Measurements from ENCODE around the gene CRYGN. TPM values are rescaled to one million over a fixed set of nuclear protein-coding genes. Genes with fewer than 3 reads are reported as not detected.

The CRYGN gene
- total RNA-seq, 2 donors from 2014 or later = not detected

DNA sequence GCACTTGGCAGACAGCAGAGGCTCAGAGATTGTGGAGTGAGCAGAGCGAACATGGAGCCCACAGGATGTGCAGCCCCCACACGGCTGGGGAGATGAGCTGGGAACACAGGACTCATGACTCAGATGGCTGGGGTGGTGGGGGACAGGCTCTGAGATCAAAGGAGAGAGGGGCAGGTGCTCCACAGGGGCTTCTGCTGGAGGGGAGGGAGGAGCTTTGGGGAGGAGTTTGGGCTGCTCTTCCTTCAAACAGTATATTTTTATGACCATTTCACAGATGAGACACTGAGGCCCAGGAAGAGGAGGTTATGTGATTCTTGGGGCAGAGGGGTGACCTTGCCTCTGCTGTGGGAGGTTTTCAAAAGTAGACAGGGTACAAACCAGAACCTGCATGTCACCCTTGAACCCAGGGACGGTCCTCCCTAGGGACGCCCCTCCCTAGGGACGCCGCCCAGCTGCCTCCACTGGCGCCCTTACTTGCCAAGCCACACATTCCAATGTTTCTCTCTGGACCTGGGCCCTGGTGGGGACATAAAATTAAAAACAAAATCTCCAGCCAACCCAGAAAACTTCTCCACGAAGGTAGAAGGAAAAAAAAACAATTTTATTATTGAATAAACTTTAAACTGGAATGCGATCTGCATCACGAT is 981 bp upstream of the CRYGN start:
- Mint-ChIP-seq H3K4me1 (ENCODE audit: low read depth in 2 of 2) (peaks cover 3 to 9% of the 10 kb centered on the region in 2 donors), H3K4me3 (no peak overlapping the region), H3K9me3 (no peaks in the 10 kb centered on the region), H3K27ac (no peak overlapping the region), H3K36me3 (no peaks in the 10 kb centered on the region), H3K27me3 (peaks cover 16 to 21% of the 10 kb centered on the region in 2 donors)
- DNase-seq (ENCODE audit: low spot score) = peak; percentile 45
- ATAC-seq = no peak

DNA sequence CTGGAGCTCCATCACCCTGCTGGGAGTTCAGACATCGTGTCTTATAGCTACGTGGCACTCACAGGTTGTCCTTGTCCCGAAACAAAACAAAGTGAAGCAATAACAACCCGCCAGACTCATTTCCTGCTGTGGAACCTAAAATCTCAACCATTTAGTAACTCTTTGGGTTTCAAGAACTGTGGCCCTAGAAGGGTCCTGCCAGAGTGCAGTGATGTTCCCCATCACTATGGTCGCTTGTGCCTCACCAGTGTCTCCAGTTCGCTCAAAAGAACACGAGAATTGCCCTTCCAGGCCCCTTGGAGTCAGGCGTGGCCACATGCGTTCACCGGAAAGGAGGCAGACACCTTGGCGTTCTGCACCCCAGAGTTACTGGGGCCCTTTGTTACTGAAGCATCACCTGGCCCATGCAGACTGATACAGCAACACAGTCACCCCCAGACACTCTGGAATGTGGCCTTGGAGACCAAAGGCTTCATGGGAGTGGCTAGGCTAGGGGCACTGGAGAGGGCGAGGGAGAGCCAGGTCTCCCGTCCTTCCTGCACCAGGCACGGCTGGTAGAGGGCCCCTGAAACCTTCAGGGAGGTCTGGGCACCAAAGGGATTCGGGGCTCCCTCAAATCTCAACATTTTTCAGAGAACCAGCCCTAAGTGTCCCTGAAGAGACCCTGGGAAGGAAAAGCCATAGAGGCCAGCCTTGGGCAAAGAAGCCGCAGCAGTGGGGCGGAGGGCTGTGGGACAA is 908 bp downstream of the CRYGN start:
- H3K27ac Mint-ChIP-seq = no peak overlapping the region
- peaks cover 3 to 9% of the 10 kb centered on the region in 2 donors for H3K4me1 Mint-ChIP-seq (ENCODE audit: low read depth in 2 of 2)
- DNase-seq (ENCODE audit: low spot score) = no peak
- H3K36me3 Mint-ChIP-seq = no peaks in the 10 kb centered on the region
- H3K27me3 Mint-ChIP-seq = peaks cover 12 to 21% of the 10 kb centered on the region in 2 donors
- no peak for ATAC-seq
- H3K9me3 Mint-ChIP-seq = no peaks in the 10 kb centered on the region
- H3K4me3 Mint-ChIP-seq = no peak overlapping the region

DNA sequence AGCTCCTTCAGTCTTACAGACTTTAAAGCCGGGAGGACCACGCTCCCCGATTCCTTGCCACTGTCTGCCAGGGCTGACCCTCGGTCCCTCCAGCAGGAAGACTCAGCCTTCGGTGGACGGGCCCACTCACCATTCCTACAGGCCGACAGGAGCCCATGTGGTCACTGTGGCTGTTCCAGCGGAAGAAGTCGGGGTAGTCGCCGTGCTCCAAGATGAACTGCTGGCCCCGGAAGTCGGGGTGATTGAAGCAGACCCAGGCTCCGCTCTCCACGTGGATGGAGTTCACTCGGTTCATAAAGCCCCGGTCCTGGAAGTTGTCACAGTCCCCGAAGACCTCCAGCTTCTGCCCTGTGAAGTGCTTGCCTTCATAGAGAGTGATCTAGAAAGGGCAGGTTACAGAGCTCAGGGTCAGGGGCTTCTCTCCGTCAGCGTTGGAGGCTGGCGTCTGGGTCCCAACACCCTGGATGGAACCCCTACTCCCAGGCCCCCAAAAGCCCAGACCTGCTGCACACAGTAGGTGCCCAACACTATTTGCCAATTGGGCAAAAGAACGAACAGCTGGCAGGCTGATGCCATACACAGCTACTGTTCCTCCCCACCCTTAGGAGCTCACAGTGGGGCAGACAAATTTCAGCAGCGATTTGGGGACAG is 1.9 kb downstream of the CRYGN start:
- ATAC-seq = no peak
- Mint-ChIP-seq H3K27ac (no peak overlapping the region), H3K9me3 (no peaks in the 10 kb centered on the region), H3K4me1 (ENCODE audit: low read depth in 2 of 2) (peaks cover 3 to 9% of the 10 kb centered on the region in 2 donors), H3K27me3 (peaks cover 7 to 19% of the 10 kb centered on the region in 2 donors), H3K4me3 (no peak overlapping the region), H3K36me3 (no peaks in the 10 kb centered on the region)
- DNase-seq (ENCODE audit: low spot score) = no peak

DNA sequence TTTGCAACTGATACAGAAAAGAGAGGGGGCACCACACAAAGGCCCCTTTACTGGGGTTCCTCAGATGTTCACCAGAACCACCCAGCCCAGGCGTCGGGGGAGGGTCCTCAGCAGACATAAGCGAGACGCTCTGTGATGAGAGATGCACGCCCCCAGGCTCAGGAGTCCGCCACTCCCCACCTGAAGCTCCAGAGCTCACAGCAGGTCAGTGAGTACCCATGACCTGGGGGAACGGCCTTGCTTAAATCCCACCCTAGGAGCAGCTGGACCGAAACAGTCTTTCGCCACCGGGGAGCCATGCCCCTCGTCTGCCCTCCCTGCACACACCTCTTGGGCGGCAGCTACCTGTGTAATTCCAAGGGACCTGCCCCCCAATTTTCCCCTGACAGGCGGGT is 2.8 kb downstream of the CRYGN start:
- H3K4me1 Mint-ChIP-seq (ENCODE audit: low read depth in 2 of 2) = peaks cover 3 to 9% of the 10 kb centered on the region in 2 donors
- DNase-seq (ENCODE audit: low spot score) (peak; percentile 29), ATAC-seq (no peak)
- no peaks in the 10 kb centered on the region for H3K9me3 Mint-ChIP-seq
- no peaks in the 10 kb centered on the region for H3K36me3 Mint-ChIP-seq
- no peak overlapping the region for H3K27ac Mint-ChIP-seq
- no peak overlapping the region for H3K4me3 Mint-ChIP-seq
- H3K27me3 Mint-ChIP-seq = peaks cover 0 to 16% of the 10 kb centered on the region in 2 donors

DNA sequence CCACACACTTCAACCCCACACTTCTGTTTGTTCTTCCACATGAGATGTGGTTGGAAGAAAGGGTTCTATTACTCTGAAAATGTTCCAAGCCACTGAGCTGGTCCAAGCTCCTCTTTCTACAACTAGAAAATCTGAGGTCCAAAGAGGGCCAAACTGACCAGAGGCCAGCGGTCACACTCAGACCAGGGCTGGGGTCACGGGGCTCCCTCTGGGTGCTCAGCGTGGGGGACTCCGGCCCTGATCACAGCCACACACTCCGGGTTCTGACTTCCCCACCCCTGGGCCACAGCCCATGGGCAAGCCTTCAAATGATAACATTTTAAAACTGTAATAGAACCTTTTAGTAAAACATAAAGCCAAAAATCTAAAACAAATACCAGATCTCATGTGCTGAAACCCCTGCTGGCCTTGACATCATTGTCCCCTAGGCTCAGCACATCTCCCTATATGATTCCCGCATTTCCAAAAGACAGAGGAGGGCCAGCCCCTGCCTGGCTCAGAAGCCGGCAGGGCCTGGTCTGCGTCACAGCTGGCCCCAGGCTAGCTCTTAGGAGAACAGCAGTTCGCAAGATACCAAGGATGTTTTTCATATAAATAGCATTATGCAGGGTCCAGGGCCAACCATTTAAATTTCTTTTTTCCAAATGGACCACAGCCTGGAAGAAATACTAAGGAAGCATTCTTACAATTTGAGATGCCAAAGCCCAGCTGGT is 3.3 kb downstream of the CRYGN start:
- Mint-ChIP-seq H3K4me3 (no peak overlapping the region), H3K27ac (no peak overlapping the region), H3K4me1 (ENCODE audit: low read depth in 2 of 2) (peaks cover 0 to 4% of the 10 kb centered on the region in 2 donors), H3K9me3 (no peaks in the 10 kb centered on the region), H3K36me3 (no peaks in the 10 kb centered on the region), H3K27me3 (peaks cover 0 to 11% of the 10 kb centered on the region in 2 donors)
- DNase-seq (ENCODE audit: low spot score) (no peak), ATAC-seq (no peak)

DNA sequence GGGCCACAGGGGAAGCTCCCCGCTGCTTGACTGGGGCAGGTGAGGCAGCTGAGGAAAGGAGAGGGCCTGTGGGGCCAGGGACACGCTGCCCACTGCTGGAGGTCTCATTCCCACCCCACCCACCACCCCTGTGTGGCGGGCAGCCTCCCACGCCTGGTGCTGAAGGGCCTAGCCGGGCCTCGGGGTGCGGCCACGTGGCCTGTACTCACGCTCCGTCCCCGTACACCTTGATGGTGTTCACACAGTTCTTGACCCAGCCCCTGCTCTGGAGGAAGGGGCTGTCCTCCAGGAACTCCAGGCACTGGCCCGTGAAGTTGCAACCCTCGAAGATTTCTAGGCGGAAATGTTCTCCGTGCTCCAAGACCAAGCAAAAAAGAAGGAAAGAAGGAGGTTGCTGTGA is 4.0 kb downstream of the CRYGN start:
- DNase-seq (ENCODE audit: low spot score) (no peak), ATAC-seq (no peak)
- H3K27ac Mint-ChIP-seq = no peak overlapping the region
- H3K9me3 Mint-ChIP-seq = no peaks in the 10 kb centered on the region
- peaks cover 0 to 8% of the 10 kb centered on the region in 2 donors for H3K27me3 Mint-ChIP-seq
- H3K4me1 Mint-ChIP-seq (ENCODE audit: low read depth in 2 of 2) = no peaks in the 10 kb centered on the region
- no peaks in the 10 kb centered on the region for H3K36me3 Mint-ChIP-seq
- no peak overlapping the region for H3K4me3 Mint-ChIP-seq

DNA sequence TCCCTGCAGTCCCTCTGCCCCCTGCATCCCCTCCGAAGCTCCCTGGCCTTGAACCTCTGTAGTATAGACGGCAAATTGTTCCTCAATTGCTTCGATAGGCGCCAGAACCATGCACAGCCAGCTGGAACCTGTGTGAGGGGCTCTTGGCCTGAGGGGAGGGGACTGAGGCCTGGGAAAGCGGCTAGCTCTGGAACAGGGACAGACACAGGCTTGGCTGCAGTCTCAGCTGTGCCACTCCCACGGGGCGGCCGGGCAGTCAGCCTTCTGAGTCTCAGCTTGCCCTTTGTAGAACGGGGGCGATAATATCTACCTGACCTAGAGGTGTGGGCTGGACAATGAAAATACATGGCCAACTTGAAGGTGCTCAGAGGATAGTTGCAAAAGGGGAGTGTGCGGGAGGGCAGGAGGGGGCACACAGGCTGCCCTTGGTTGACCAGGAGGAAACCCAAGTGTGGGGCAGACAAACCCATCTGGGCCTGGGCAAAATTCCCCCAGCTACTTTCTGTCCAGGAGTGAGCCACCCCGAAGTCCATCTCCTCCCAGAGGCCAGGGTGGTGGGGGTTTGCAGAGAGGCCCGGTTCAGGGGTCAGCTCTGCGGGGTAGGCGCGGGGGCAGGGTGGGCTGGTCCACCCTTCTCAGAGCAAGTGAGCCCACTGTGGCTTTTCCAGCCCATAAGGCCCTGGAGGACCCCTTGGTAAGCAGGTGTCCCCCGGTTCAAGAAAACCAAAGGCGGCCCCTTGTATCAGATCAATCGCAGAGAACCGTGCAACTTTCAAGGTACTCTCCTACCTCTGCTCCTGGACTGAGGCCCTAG is 4.6 kb downstream of the CRYGN start:
- peaks cover 0 to 2% of the 10 kb centered on the region in 2 donors for H3K27me3 Mint-ChIP-seq
- no peak overlapping the region for H3K27ac Mint-ChIP-seq

DNA sequence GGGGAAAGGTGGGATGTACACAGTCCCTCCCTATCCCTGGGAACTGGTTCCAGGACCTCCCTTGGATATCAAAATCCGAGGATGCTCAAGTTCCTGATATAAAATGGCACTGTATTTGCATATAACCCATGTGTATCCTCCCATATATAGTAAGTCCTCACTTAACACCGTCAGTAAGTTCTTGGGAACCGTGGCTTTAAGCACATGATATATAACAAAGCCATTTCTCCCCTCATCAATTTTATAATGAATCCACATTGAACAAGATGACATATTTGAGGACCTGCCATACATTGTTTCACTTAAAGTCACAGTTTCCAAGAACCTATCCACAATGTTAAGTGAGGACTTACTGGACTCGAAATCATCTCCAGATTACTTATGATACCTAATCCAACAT is 5.4 kb downstream of the CRYGN start:
- no peak for DNase-seq (ENCODE audit: low spot score)
- no peak for ATAC-seq
- Mint-ChIP-seq H3K4me3 (no peak overlapping the region), H3K27me3 (no peaks in the 10 kb centered on the region), H3K36me3 (no peaks in the 10 kb centered on the region), H3K27ac (no peak overlapping the region), H3K9me3 (no peaks in the 10 kb centered on the region), H3K4me1 (ENCODE audit: low read depth in 2 of 2) (peaks cover 9% of the 10 kb centered on the region in 2 donors)

More for the DNA sequence above, 4.6 kb downstream of the CRYGN start:
- H3K36me3 Mint-ChIP-seq = no peaks in the 10 kb centered on the region
- H3K4me3 Mint-ChIP-seq = no peak overlapping the region
- H3K9me3 Mint-ChIP-seq = no peaks in the 10 kb centered on the region
- H3K4me1 Mint-ChIP-seq (ENCODE audit: low read depth in 2 of 2) = peaks cover 1 to 2% of the 10 kb centered on the region in 2 donors
- DNase-seq (ENCODE audit: low spot score) = peak; percentile 38
- no peak for ATAC-seq

DNA sequence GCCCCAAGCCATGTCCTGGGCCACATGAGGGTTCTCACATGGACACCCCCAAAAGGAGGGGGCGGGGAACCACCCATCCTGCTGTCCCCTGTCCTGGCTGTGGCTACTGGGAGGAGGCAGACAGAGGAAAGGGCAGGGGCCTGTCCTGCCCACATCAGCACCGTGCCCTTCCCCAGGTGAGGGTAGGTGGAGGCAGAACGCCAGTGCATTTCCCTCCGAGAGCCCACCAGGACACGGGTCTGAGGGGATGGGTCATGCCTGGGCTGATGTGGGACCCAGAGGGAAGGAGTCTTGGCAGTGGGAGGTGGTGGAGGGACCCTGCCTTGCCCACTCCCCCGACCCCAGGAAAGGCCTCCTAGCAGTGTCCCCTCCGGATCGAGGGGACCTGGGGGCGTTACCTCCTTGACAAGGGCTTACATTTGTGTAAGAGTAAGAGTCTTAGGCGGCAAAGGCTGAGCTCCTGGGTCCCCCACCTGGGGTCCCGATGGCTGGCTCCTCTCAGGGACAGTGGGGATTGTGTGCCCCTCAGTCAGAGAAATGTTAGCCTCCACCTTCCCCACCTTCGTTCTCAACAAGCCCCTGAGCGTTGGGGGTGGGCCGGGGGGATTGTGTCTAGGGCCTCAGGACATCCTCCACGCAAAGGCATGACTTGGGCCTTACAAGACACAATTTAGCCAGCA is 6.1 kb downstream of the CRYGN start:
- Mint-ChIP-seq H3K9me3 (no peaks in the 10 kb centered on the region), H3K27ac (no peak overlapping the region), H3K4me1 (ENCODE audit: low read depth in 2 of 2) (peaks cover 10 to 13% of the 10 kb centered on the region in 2 donors), H3K4me3 (no peak overlapping the region), H3K27me3 (no peaks in the 10 kb centered on the region), H3K36me3 (no peaks in the 10 kb centered on the region)
- DNase-seq (ENCODE audit: low spot score) = peak; percentile 58
- no peak for ATAC-seq

DNA sequence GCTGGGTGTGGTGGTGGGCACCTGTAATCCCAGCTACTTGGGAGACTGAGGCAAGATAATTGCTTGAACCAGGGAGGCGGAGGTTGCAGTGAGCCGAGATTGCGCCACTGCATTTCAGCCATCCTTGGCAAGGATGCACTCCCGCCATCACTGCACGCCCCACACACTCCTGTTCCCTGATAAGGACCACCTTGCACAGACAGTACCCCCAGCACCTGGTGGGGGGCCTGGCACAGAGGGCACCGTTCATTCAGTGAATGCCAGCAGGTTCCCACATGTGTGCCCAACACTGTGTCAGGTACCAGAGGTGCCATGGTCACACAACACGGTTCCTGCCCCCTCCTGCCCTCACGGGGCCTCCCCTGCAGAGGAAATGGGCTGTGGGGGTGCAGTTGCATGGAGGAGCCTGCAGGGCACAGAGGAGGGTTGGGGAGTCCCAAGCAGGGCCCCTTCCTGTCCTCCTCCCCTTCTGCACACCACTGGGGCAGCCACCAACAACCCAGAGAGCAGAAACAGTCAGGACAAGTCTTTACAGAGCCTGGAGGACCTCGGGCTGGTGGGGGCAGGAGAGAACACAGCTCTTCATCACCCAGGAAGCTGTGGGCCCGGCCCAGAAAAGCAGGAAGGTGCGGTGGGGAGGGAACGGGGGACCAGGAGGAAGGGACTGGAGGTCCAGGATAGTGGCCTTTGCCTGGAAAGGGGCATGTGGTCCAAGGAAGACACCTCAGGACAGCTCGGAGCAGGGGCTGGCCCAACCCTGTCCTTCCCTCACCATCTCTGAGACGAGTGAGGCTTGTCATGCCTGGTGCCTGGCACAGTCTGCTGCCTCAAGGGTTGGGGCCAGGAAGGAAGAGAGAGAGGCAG is 7.1 kb downstream of the CRYGN start:
- ATAC-seq (peak; percentile 38 to 50), DNase-seq (ENCODE audit: low spot score) (peak; percentile 59)
- H3K27ac Mint-ChIP-seq = no peak overlapping the region
- H3K36me3 Mint-ChIP-seq = no peaks in the 10 kb centered on the region
- H3K27me3 Mint-ChIP-seq = no peaks in the 10 kb centered on the region
- H3K4me3 Mint-ChIP-seq = no peak overlapping the region
- no peaks in the 10 kb centered on the region for H3K9me3 Mint-ChIP-seq
- peaks cover 10 to 13% of the 10 kb centered on the region in 2 donors for H3K4me1 Mint-ChIP-seq (ENCODE audit: low read depth in 2 of 2)

DNA sequence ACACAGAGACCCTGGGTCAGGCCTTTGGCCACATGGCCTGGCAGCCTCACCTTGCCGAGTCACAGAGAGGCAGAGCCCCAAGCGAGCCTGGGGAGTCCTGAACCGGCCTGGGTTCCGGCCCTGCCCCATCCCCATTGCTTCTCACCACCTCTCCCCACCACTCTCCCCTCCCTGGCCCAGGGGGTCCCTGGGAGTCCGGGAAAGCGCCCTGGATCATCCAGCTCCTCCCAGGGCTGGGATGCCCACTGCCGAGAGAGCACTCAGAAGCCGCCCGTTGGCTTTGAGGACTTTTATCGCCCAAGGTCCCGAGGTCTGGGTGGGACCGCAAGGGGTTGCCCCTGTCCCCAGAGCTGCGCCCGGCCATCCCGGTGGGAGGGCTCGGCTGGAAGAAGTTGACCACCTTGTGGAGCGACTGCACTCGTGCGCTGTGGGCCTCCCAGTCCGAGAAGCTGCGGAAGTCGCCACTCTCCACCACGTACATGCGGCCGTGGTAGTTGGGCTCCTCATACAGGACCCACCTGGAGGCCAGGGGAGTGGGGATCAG is 8.1 kb downstream of the CRYGN start:
- no peak overlapping the region for H3K27ac Mint-ChIP-seq
- peak; percentile 57 for DNase-seq (ENCODE audit: low spot score)
- H3K27me3 Mint-ChIP-seq = peaks cover 0 to under 1% of the 10 kb centered on the region in 2 donors
- no peaks in the 10 kb centered on the region for H3K36me3 Mint-ChIP-seq
- H3K9me3 Mint-ChIP-seq = no peaks in the 10 kb centered on the region
- H3K4me1 Mint-ChIP-seq (ENCODE audit: low read depth in 2 of 2) = peaks cover 10 to 13% of the 10 kb centered on the region in 2 donors
- H3K4me3 Mint-ChIP-seq = no peak overlapping the region
- ATAC-seq = no peak

Data from natural killer cell treated with Interleukin-12 subunit alpha and Interleukin-12 subunit beta and Interleukin-15 and Interleukin-18, amount 100 ng/mL, for 72 hours (primary cell).